Measurements from ENCODE around the gene LRRN4.

LRRN4 gene

GRCh38 chr20:6053776-6054688, at the start of gene LRRN4:
Gene LRRN4 (minus strand): TSS chr20:6054060. CDS start chr20:6052799, 1,261 bp downstream.
- DNase-seq (ENCODE audit: low read depth, low spot score): no peak

DNA sequence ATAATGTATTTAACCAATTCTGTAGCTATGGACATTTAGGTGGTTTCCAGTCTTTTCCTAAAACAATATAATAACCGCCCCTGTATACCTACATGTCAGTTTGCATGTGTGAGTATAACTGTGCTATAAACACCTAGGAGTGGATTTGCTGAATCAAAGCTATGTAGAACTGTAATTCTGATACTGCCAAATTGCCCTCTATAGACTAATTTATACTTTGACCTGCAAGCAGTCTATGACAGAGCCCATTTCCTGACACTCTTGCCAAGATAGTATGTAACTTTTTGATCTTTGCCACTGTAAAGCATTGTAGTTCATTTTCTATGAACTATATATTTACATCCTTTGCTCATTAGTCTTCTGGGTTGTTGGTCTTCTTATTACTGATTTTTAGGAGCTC, 49.4 kb upstream of the LRRN4 start:
- DNase-seq (ENCODE audit: low read depth, low spot score): no peak

DNA sequence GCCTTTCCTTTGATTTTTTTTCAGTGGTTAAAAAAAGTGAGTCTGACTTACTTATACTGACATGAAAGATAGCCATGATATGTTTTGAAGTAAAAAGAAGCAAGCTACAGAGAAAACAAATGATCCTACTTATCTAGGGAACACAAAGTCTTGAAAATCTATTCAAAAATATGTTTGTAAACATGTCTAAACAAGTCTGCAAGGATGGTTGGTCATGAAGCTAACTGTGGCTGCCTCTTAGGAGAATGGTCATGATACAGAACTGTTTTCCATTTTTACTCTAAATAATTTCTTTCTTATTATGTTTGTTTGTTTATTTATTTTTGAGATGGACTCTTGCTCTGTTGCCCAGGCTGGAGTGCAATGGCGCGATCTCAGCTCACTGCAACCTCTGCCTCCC, 47.5 kb upstream of the LRRN4 start:
- DNase-seq (ENCODE audit: low read depth, low spot score): no peak

GRCh38 chr20:6100246-6100645, 46.4 kb upstream of the LRRN4 start:
- no peak for DNase-seq (ENCODE audit: low read depth, low spot score)

- no peak for DNase-seq (ENCODE audit: low read depth, low spot score)
Measured at GRCh38 chr20:6099819-6100218, 46.0 kb upstream of the LRRN4 start.

GRCh38 chr20:6095409-6095808, 41.5 kb upstream of the LRRN4 start:
- DNase-seq (ENCODE audit: low read depth, low spot score): no peak

- DNase-seq (ENCODE audit: low read depth, low spot score): no peak
Measured at GRCh38 chr20:6094565-6094964, 40.7 kb upstream of the LRRN4 start.

- no peak for DNase-seq (ENCODE audit: low read depth, low spot score)
Measured at GRCh38 chr20:6094063-6094462, 40.2 kb upstream of the LRRN4 start.

GRCh38 chr20:6091661-6092060, 37.8 kb upstream of the LRRN4 start:
- no peak for DNase-seq (ENCODE audit: low read depth, low spot score)

DNA sequence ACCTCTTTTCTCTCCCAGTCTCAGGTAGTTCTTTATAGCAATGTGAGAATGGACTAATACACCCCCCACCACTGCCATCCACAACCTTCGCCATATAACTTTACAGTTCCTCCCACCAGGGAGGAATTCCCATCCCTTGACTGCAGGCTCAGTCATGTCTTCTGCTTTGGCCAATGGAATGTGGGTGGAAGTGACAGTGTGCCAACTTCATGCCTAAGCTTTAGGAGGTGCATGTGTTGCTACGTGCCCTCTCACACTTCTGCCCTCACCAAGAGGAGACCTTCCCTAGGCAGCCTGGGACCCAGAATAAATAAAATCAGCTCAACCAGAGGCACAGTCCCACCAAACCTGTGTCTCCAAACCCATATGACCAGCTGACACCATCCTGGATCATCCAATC, 33.0 kb upstream of the LRRN4 start:
- DNase-seq (ENCODE audit: low read depth, low spot score): no peak

DNA sequence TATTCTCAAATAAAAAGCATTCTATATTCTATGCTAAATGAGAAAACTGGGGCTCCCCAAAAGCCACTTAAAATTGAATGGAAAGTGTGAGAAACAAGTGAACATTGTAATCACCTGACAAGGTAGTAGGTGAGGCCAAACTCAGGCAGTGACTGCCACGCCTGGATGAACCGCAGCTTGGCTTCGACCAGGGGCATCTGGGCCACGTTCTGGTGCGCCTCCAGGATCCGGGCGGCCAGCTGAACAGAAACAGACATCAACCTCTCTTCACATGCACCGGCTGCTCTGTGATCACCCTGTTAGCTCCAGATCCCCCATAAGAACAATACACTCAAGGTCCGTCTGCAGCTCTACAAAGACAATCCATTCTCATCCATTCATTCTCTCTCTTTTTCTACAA, 30.1 kb upstream of the LRRN4 start:
- DNase-seq (ENCODE audit: low read depth, low spot score): no peak

DNA sequence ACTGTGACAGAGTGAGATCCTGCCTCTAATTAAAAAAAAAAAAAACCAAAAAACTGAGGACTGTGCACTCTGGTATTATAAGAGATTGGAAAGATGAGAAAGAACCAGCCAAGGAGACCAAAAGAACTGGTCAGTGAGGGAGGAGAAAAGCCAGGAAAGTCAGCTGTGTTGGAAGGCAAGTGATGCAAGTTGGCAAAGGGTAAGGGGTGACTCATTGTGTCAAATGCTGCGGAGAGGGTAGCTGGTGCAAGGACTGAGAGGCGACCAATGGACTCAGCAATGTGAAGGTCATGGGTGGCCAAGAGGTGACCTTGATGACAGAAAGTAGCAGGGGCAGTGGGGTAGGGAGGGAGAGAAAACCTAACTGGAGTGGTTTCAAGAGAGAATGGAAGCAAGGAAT, 27.4 kb upstream of the LRRN4 start:
- no peak for DNase-seq (ENCODE audit: low read depth, low spot score)

DNA sequence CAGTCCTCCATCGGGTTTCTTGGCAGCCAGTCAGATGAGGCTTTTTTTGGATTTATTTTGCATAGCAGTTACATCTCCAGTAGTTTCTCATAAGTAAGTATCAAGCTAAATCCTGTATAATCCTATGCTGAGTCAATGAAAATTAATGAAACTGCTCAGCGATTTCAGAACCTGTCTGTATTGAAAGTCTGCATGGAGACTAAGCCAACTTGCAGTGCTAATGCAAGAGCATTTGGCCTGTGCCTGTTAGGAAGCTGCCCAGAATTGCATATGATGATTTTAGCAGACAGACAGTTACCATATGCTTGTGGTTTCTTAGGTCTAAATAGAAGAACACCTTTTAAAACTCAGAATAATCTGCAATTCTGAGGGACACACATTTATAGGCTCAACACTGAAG, 25.2 kb upstream of the LRRN4 start:
- DNase-seq (ENCODE audit: low read depth, low spot score): no peak

DNA sequence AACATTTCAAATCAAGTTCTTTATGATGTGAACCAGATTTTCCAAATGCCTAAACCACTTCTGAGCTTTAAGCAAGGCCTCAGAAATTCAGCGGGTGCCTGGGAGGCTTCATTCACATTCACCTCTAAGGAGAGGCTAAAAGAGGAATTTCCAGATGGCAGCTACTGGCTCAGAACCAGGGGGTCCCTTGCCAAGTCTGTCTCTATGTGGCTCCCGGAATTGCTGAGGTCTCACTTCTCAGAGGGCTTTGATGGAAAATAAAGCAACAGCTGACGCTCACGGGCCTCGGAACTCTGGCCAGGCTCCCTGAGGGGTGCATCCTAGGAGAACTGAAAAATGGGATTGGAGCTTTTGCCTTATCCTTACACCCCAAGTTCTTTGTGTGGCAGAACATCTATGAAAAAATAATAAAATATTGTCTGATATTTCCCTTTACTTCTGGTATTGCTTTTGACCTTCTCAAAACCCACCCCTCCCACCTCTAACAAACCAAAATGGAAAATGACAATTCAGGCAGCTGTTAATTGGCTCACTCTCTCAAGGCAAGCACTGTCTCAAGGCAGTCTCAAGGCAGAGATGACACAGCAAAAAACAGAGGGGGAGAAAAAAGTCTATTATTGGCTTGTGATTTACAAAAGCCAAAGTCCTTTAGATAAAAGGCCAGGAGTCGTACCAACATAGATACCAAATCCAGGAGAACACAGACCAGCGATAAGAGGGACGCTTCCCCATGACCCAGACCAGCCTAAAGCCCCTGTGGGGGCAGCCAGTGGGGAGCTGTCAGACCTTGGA, 21.8 kb upstream of the LRRN4 start:
- DNase-seq (ENCODE audit: low read depth, low spot score): no peak

- no peak for DNase-seq (ENCODE audit: low read depth, low spot score)
Measured at GRCh38 chr20:6074784-6075183, 20.9 kb upstream of the LRRN4 start.

- DNase-seq (ENCODE audit: low read depth, low spot score): no peak
Measured at GRCh38 chr20:6074145-6074561, 20.3 kb upstream of the LRRN4 start.

DNA sequence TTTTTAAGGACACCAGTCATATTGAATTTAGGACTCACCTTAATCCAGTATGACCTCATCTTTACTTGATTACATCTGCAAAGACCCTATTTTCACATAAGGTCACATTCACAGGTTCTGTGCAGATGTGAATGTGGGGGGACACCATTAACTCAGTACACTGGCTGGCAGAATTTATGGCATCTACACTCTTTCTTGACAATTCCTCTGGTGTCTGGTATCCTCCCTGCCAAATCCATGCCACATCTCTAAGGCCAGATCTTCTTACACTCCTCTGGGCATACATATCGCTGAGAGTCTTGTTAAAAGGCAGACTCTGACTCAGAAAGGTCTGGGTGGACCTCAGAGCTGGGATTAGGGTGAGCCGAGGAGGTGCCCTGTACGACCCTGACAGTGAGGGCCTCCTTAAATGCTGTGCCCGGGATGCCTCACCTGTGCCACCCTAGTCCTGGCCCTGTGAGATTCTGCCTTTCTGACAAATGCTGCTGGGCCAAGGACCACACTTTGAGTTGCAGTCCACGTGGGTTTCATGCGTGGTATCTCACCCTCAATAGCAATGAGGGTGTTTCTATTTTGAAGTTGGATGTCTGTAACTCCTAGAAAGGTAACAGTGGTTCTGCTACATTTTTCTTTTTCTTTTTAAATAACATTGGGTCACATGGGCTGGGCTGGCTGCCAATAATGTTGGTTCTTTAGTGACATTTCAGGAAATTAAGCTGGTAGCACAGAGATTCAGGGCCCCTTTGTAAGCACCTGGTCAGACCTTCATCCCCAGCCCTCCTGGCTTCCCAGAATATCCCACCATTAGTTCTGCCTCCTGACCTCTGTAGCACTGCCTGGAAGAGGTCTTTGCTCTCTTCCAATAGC, 17.2 kb upstream of the LRRN4 start:
- DNase-seq (ENCODE audit: low read depth, low spot score): no peak

- DNase-seq (ENCODE audit: low read depth, low spot score): no peak
Measured at GRCh38 chr20:6069669-6070068, 15.8 kb upstream of the LRRN4 start.

DNA sequence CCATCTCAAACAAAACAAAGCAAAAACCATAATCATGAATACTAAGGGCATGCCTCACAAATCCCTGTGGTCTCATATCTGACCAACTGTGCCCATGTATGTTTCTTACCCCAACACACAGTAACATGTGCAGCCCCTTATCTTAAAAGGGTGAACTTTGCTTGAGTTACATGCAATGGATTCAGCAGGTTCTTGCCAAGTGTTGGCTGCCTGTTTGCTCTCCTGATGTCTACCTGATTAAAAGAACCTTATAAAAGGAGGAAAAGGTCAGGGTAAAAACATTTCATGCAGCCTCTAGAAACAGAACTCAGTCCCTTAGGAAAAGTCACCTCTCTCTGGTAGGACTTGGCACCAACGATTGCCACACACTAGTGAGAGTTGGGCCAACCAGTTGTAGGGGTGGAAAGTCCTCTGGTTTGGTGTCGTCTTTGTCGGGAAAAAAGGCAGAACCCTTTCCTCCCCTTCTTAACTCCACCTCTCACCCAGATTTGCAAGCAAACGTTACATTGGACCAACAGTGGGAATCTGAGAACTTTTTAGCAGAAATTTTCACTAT, 14.0 kb upstream of the LRRN4 start:
- no peak for DNase-seq (ENCODE audit: low read depth, low spot score)

DNA sequence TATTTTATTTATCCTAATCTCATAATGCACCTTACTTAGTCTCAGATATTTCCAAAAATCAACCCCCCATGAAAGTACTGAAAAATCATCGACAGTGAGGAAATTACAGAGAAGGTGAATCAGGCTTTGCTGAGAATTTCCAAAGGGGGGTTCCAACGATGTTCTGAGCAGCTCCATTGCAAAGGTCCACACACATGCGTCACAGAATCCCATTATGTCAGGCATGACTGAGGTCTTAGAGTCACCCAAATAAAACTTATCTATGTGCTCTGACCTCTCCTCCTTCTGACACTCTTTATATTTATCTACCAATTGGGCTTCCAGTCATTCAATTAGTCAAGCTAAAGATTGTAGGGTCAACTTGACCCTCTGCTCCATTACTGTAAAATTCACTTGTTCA, 12.7 kb upstream of the LRRN4 start:
- DNase-seq (ENCODE audit: low read depth, low spot score): no peak

DNA sequence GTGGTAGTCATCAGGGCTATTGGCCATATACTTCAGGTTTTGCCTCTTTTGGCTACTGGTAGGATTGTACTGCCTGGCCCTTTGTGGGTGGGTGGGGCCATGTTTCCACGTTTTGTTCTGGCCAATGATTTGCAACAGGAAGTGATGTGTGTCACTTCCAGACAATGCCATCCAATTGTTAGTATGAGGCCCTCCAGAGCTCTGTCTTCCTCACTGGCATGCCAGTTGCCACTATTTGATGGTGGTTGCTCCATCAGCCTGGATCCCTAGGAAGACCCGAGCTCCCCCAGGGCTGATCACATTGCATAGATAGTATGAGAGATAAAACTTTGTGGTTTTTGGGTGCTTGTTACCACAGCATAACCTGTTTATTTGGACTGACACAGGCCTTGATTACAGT, 7.7 kb upstream of the LRRN4 start:
- no peak for DNase-seq (ENCODE audit: low read depth, low spot score)

DNA sequence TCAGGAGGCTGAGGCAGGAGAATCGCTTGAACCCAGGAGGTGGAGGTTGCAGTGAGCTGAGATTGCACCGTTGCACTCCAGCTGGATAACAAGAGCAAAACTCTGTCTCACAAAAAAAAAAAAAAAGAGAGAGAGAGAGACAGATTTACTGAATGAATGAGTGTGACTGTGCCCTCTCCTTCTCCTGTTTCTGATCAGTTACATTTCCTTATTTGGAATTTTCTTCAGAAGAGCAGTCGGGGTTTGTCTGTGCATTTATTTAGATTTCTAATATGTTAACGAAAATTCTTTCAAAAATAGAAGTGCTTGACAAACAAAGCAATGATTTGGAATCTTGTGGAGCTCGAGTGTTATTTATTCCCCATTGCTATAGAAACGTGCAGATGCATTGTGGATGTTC, 6.4 kb upstream of the LRRN4 start:
- DNase-seq (ENCODE audit: low read depth, low spot score): no peak

Measured in iPS DF 19.7 (cell line).